A673 (cell line): ENCODE data around the gene TBC1D22A. TPM values are rescaled to one million over a fixed set of nuclear protein-coding genes. Genes with fewer than 3 reads are reported as not detected.

Experiments used
- BruUV-seq: library from RNA; stranded (reverse); fragments of 400-500 nt; replicated peaks from 2 replicates; lab custom pipeline; 2021; lab: Mats Ljungman, UMichigan
- CTCF ChIA-PET: fragments of 300-600 bp; sonication (Branson Sonifier 250); formaldehyde crosslinking; loops from one replicate; lab custom pipeline; 2022; ENCODE audit warnings: antibody characterized with exemption; lab: Charles Lee
- POLR2A ChIA-PET: fragments of 300-600 bp; sonication (Branson Sonifier 250); formaldehyde crosslinking; loops from one replicate; lab custom pipeline; 2022; ENCODE audit warnings: antibody characterized with exemption; ENCODE audit not compliant: low non-redundant PET; lab: Charles Lee
- DNase-seq: peaks from one replicate; pipeline ENCODE4 v3.0.0-alpha.2; 2015; ENCODE audit warnings: low spot score
- H3K27ac ChIP-seq: fragments of 200-600 bp; sonication (generic); 2 replicates; pipeline ENCODE4 v1.5.1; 2016; ENCODE audit warnings: mixed run types, low read depth, mild to moderate bottlenecking, mixed read lengths, antibody characterized with exemption, low read length; ENCODE audit not compliant: poor library complexity, severe bottlenecking
- H3K27me3 ChIP-seq: fragments of 200-600 bp; sonication (generic); replicated peaks from 2 replicates; pipeline ENCODE4 v1.6.1; 2017; ENCODE audit warnings: mixed run types, low read depth, mild to moderate bottlenecking, mixed read lengths, antibody characterized with exemption, low read length; ENCODE audit not compliant: insufficient read depth, poor library complexity
- H3K36me3 ChIP-seq: fragments of 200-600 bp; sonication (generic); 2 replicates; pipeline ENCODE4 v1.6.1; 2016; ENCODE audit warnings: mixed run types, mild to moderate bottlenecking, mixed read lengths, antibody characterized with exemption, low read length; ENCODE audit not compliant: insufficient read depth, poor library complexity, severe bottlenecking
- H3K4me1 ChIP-seq: fragments of 200-600 bp; sonication (generic); 2 replicates; pipeline ENCODE4 v1.6.1; 2017; ENCODE audit warnings: mixed run types, mild to moderate bottlenecking, mixed read lengths, antibody characterized with exemption, low read length; ENCODE audit not compliant: insufficient read depth, poor library complexity, severe bottlenecking
- H3K4me3 ChIP-seq: fragments of 200-600 bp; sonication (generic); 2 replicates; pipeline ENCODE4 v1.5.1; 2016; ENCODE audit warnings: low read depth, mixed run types, mild to moderate bottlenecking, mixed read lengths, low read length; ENCODE audit not compliant: poor library complexity, severe bottlenecking
- H3K9me3 ChIP-seq: fragments of 200-600 bp; sonication (generic); 2 replicates; pipeline ENCODE4 v1.6.1; 2016; ENCODE audit warnings: mixed run types, low read depth, mild to moderate bottlenecking, mixed read lengths, antibody characterized with exemption, low read length; ENCODE audit not compliant: poor library complexity, severe bottlenecking
- CTCF ChIP-seq: fragments of 300-800, 200-600 bp; sonication (generic); conservative IDR thresholded peaks from 2 replicates; pipeline ENCODE4 v1.5.1; 2017; ENCODE audit warnings: low read depth, mild to moderate bottlenecking, antibody characterized with exemption, low read length, moderate library complexity, mixed read lengths
- EZH2 ChIP-seq: fragments of 200-600 bp; sonication (generic); IDR thresholded peaks from 2 replicates; pipeline ENCODE4 v1.6.1; 2017; ENCODE audit warnings: borderline replicate concordance, low read depth, mild to moderate bottlenecking, mixed read lengths, antibody characterized with exemption, low read length; ENCODE audit not compliant: poor library complexity, severe bottlenecking
- intact Hi-C: fragments of 100-400 bp; cut with micrococcal nuclease; formaldehyde crosslinking; loops from one replicate; pipeline ENCODE4 v1.10.0; 2022; ENCODE audit not compliant: unreplicated experiment
- total RNA-seq: library from RNA; stranded (reverse); gene quantifications from 2 replicates; pipeline ENCODE4 v1.2.3, GENCODE V29; 2021

The TBC1D22A gene
- total RNA-seq, 1 experiment from 2014 or later: 22.5 TPM

- Histone ChIP-seq H3K4me3 (no peak overlapping the region), H3K27me3 (no peaks in the 10 kb centered on the region), H3K36me3 (no peaks in the 10 kb centered on the region), H3K9me3 (peaks cover 6% of the 10 kb centered on the region), H3K27ac (no peak overlapping the region), H3K4me1 (no peaks in the 10 kb centered on the region)
- intact Hi-C loops: no loop called here
- TF ChIP-seq EZH2 (no peak), CTCF (no peak)
- ChIA-PET CTCF (no interaction called here), POLR2A (no interaction called here)
- DNase-seq: no peak
- no TSS peak for BruUV-seq
Measured at GRCh38 chr22:47188261-47189055, 426.0 kb downstream of the TBC1D22A start.

- intact Hi-C loops: no loop called here
- no peaks in the 10 kb centered on the region for H3K4me1 ChIP-seq
- no peak overlapping the region for H3K27ac ChIP-seq
- no peaks in the 10 kb centered on the region for H3K27me3 ChIP-seq
- ChIA-PET CTCF (no interaction called here), POLR2A (no interaction called here)
- no peaks in the 10 kb centered on the region for H3K36me3 ChIP-seq
- BruUV-seq: no TSS peak
- no peak overlapping the region for H3K4me3 ChIP-seq
- peaks cover 6% of the 10 kb centered on the region for H3K9me3 ChIP-seq
- no peak for DNase-seq
- TF ChIP-seq CTCF: no peak
- no peak for TF ChIP-seq EZH2
Measured at GRCh38 chr22:47189056-47189916, 426.8 kb downstream of the TBC1D22A start.

- Histone ChIP-seq H3K4me1 (no peaks in the 10 kb centered on the region), H3K36me3 (no peaks in the 10 kb centered on the region), H3K9me3 (no peaks in the 10 kb centered on the region), H3K27me3 (no peaks in the 10 kb centered on the region), H3K27ac (no peak overlapping the region), H3K4me3 (no peak overlapping the region)
- ChIA-PET POLR2A (no interaction called here), CTCF (no interaction called here)
- BruUV-seq: no TSS peak
- intact Hi-C loops: no loop called here
- TF ChIP-seq EZH2: no peak
- no peak for TF ChIP-seq CTCF
- no peak for DNase-seq
Measured at GRCh38 chr22:47190276-47190956, 428.0 kb downstream of the TBC1D22A start.
